Measurements from ENCODE around the gene FHL2. TPM values are rescaled to one million over a fixed set of nuclear protein-coding genes. Genes with fewer than 3 reads are reported as not detected.

The FHL2 gene
- total and polyA plus RNA-seq, 9 of the 15 experiments (the other 6 are each of a cell fraction or from before 2014, with no cell fraction given): 7.5 to 33.1 (median 23.9) TPM

DNA sequence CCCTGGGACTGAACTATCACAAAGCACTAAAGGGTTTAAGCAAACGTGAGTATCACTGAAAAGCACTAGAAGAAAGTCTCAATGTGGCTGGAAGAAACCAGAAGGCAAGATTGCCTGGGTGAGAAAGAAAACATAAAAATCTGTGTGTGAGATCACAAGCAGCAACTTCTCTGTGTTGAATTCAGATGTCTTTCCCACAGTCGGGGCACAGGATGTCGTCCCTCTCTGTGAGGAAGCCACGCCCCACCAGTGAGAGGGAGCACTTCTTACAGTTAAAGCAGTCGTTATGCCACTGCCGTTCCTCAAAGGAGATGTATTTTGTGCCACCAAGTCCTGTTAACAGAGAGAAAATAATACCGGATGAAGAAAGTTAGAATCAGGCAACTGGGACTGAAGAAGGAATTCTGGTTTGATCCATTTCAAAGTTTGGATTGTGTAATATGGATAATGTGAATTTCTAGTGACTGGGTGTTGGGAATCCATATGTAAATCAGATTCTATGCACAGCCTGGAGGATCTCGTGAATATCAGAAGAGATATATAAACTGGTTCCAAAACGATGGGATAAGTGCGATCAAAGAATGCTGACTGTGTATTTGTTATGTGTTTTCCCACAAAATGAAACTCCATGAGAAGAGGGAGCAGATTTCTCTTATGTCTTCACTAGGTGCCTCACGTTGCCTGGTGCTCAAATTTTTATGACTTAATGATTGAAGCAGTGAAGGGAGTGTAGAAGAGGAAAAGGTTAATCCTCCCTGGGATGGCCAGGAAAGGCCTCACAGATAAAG, 37.6 kb downstream of the FHL2 start (continued):
- TF ChIP-seq, protein P1, sequence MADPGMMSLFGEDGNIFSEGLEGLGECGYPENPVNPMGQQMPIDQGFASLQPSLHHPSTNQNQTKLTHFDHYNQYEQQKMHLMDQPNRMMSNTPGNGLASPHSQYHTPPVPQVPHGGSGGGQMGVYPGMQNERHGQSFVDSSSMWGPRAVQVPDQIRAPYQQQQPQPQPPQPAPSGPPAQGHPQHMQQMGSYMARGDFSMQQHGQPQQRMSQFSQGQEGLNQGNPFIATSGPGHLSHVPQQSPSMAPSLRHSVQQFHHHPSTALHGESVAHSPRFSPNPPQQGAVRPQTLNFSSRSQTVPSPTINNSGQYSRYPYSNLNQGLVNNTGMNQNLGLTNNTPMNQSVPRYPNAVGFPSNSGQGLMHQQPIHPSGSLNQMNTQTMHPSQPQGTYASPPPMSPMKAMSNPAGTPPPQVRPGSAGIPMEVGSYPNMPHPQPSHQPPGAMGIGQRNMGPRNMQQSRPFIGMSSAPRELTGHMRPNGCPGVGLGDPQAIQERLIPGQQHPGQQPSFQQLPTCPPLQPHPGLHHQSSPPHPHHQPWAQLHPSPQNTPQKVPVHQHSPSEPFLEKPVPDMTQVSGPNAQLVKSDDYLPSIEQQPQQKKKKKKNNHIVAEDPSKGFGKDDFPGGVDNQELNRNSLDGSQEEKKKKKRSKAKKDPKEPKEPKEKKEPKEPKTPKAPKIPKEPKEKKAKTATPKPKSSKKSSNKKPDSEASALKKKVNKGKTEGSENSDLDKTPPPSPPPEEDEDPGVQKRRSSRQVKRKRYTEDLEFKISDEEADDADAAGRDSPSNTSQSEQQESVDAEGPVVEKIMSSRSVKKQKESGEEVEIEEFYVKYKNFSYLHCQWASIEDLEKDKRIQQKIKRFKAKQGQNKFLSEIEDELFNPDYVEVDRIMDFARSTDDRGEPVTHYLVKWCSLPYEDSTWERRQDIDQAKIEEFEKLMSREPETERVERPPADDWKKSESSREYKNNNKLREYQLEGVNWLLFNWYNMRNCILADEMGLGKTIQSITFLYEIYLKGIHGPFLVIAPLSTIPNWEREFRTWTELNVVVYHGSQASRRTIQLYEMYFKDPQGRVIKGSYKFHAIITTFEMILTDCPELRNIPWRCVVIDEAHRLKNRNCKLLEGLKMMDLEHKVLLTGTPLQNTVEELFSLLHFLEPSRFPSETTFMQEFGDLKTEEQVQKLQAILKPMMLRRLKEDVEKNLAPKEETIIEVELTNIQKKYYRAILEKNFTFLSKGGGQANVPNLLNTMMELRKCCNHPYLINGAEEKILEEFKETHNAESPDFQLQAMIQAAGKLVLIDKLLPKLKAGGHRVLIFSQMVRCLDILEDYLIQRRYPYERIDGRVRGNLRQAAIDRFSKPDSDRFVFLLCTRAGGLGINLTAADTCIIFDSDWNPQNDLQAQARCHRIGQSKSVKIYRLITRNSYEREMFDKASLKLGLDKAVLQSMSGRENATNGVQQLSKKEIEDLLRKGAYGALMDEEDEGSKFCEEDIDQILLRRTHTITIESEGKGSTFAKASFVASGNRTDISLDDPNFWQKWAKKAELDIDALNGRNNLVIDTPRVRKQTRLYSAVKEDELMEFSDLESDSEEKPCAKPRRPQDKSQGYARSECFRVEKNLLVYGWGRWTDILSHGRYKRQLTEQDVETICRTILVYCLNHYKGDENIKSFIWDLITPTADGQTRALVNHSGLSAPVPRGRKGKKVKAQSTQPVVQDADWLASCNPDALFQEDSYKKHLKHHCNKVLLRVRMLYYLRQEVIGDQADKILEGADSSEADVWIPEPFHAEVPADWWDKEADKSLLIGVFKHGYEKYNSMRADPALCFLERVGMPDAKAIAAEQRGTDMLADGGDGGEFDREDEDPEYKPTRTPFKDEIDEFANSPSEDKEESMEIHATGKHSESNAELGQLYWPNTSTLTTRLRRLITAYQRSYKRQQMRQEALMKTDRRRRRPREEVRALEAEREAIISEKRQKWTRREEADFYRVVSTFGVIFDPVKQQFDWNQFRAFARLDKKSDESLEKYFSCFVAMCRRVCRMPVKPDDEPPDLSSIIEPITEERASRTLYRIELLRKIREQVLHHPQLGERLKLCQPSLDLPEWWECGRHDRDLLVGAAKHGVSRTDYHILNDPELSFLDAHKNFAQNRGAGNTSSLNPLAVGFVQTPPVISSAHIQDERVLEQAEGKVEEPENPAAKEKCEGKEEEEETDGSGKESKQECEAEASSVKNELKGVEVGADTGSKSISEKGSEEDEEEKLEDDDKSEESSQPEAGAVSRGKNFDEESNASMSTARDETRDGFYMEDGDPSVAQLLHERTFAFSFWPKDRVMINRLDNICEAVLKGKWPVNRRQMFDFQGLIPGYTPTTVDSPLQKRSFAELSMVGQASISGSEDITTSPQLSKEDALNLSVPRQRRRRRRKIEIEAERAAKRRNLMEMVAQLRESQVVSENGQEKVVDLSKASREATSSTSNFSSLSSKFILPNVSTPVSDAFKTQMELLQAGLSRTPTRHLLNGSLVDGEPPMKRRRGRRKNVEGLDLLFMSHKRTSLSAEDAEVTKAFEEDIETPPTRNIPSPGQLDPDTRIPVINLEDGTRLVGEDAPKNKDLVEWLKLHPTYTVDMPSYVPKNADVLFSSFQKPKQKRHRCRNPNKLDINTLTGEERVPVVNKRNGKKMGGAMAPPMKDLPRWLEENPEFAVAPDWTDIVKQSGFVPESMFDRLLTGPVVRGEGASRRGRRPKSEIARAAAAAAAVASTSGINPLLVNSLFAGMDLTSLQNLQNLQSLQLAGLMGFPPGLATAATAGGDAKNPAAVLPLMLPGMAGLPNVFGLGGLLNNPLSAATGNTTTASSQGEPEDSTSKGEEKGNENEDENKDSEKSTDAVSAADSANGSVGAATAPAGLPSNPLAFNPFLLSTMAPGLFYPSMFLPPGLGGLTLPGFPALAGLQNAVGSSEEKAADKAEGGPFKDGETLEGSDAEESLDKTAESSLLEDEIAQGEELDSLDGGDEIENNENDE (IDR thresholded peaks at IDR 0.05; ENCODE audit: low read depth, low read length): no peak
- TF ChIP-seq SP2 (IDR thresholded peaks at IDR 0.05; ENCODE audit: extremely low read depth, low read depth, low read length, poor library complexity, severe bottlenecking) (no peak), C11orf30 (IDR thresholded peaks at IDR 0.05; ENCODE audit: low read depth) (peak; percentile 61; the same call in 1 of the 2 replicates), MAFG (tag; conservative IDR thresholded peaks at IDR 0.05) (peak; percentile 52; the same call in 1 of the 2 replicates), ZNF75A (CRISPR knock-in tag; IDR thresholded peaks at IDR 0.05) (no peak), HDAC1 (IDR thresholded peaks at IDR 0.05) (no peak), SIRT6 (IDR thresholded peaks at IDR 0.05; ENCODE audit: low read depth, low read length) (no peak), CC2D1A (IDR thresholded peaks at IDR 0.05) (no peak), COPS2 (conservative IDR thresholded peaks at IDR 0.05) (no peak), YBX1 (IDR thresholded peaks at IDR 0.05) (no peak), PML (IDR thresholded peaks at IDR 0.05; ENCODE audit: low read length) (no peak), MAFF (IDR thresholded peaks at IDR 0.05; ENCODE audit: low read length) (peak; percentile 15; the same call in 1 of the 2 replicates)
- TF ChIP-seq, protein P2, sequence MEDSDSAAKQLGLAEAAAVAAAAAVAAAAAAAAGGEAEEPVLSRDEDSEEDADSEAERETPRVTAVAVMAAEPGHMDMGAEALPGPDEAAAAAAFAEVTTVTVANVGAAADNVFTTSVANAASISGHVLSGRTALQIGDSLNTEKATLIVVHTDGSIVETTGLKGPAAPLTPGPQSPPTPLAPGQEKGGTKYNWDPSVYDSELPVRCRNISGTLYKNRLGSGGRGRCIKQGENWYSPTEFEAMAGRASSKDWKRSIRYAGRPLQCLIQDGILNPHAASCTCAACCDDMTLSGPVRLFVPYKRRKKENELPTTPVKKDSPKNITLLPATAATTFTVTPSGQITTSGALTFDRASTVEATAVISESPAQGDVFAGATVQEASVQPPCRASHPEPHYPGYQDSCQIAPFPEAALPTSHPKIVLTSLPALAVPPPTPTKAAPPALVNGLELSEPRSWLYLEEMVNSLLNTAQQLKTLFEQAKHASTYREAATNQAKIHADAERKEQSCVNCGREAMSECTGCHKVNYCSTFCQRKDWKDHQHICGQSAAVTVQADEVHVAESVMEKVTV (CRISPR knock-in tag; IDR thresholded peaks at IDR 0.05): no peak
